ENCODE data around the gene TIFAB.

Gene TIFAB

DNA sequence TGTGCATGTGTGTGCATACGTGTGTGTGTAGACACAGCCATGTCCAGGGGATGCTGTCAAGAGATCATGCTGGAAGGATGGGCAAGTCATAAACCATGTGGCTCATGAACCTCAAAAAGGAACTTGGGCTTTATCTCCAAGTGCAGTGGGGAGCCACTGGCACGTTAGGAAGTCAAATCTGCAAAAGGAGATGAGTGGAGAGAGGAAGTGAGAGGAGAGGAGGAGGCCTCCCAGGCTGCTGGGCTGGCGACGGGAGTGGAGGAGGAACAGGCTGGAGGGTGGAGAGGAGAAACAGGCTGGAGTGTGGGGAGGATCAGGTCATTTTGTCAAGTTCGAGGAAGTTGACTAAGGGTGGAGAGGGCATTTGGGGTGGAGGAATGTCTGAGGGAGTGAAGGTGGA lies 29.2 kb upstream of the TIFAB start:
- no peak for DNase-seq

- no peak for DNase-seq
Observed at GRCh38 chr5:135480511-135480910, 28.4 kb upstream of the TIFAB start.

DNA sequence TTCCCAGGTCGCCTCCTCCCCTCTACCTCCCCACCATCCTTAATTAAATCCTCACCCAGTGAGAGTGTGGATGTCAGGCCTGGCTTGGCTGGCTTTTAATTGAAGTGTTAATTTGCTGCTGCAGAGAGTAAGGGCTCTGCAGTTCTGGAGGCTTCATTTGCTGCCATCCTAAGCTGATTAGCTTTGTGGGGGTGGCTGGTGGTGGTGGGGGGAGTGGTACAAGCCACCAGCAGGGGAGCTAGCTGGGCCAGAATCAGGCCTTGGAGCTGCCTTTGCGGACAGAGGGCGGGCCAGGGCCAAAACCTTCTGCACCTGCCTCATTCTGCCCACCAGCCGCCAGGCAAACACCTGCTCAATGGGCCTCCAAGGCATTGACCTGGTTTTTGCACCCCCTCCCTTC lies 26.8 kb upstream of the TIFAB start:
- DNase-seq: no peak

GRCh38 chr5:135477613-135478066 lies 25.5 kb upstream of the TIFAB start:
- DNase-seq: no peak

DNA sequence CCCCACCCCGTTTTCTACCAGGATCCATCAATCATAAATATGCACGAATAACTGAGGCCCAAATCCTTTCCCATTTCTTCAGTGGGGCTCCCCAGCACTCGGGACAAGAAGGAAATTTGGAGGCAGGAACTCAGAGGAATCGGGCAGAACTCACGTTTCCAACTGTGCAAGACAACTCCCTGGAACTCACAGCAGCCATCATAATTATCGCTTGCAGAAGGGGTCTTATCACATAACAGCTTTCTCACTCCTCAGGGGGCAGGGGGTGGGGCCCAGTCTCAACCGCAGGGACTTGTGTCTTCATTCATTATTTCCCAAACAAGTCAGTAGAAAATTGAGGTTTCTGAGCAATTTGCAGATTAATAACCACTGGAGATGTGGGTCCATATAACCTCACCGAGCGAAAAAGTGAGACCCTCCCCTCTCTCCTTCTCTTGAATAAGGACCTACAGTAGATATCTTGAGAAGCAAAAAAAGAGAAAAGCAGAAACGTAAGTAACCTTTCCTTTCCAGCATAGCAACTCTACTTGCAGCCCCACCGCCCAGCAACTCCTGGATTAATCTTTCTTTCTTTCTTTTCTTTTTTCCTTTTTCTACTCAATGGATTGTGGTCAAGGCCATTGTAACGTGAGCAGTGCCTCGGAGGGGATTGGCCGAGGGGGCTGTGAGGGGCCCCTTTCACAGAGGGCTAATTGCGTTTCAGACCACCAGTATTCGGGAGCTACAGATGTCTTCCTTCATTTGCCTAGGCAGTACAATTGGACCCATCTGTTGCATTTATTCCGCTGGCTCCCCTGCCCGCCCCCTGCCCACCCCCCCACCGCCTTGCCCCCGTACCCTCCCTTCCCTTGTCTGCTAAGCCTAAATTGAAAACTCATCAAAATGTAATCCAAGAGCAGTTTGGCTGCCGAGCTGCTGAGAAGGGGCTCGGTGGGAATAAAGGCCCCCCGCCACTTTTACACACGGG lies 24.7 kb upstream of the TIFAB start:
- DNase-seq: no peak

DNA sequence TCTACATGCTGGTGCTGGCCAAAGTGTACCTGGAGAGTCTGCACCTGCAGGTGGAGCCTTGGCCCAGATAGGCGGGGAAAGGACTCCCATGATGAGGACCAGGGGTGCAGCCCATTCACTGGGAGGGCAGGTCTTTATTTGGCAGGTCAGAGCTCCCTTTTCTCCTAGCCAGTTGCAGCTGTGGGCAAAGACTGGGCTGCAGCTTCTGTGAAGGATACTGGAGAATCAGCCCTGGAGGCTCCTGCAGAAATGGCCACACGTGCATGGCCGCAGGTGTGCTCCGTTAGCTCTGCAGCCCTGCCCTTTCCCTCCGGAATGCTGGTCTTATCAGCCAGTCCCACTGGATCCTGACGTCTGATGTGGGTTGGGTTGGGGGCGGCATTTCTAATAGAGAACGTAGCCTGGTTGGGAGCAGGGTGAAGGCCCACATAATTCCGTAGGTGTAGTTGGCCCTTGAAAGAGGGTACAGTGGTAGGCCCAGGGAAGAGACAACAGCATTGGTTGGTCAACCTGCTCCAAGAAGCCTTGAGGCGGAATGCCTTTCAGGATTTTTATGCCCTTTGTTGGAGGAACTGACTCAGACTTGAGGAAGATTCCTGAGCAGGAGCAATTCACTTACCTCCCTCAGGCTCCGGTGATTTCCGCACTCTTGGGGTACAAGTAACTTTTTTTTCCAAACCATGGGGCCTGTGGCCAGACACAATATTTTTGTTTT lies 22.0 kb upstream of the TIFAB start:
- no peak for DNase-seq

DNA sequence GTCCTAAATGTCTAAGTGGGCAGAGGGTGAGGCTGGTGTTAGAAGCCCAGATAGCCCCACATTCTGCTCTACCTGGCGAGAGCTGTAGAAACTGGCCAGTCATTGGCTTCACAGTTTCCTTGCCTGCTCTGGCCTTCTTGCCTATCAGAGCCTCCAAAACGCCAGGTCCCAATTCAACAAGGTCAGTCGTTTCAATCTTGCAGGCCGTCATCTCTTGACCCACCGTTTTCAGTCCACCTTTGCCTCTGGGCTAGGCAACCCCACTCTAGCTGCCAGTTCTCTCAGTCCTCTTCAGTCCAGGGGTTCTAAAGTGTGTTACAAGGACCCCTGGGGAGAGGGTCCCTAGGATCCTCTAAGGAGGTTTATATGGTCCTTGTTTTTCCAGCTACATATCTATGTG lies 20.0 kb upstream of the TIFAB start:
- DNase-seq: no peak

DNA sequence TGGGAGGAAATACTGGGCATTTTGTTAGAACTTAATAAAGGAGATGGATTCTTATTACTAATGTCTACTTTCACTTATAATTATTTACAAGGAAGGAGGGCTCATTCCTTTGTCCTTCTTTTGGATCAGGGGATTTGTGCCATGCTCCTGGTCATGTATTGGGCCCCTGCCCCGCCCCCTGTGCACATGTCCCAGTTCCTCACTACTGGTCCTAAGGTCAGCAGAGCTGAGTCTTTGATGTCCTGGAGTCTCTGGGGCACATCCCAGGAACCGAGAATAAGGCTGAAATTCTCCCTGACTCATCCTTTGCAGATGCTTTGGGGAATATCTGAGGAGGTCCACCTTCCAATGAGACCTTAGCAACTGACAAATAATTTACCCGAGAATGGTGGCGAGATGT lies 19.6 kb upstream of the TIFAB start:
- DNase-seq: no peak

DNA sequence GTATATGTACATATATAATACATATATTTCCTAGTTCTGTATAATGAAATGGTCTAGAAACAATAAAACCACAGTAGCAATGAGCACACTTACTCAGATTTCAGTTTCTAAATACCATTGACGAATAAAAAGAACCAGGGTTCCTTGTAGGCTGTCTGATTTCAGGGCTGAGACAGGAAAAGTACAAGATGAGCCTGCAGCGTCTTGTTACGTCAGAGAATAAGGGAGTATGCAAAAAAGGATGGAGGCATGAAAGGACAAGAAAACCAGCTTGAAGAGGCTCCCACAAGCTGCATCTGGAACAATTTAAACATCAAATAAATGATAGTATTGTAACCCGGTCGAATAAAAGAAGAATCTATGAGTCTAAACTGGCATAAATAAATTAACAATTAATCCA lies 17.8 kb upstream of the TIFAB start:
- DNase-seq: no peak

DNA sequence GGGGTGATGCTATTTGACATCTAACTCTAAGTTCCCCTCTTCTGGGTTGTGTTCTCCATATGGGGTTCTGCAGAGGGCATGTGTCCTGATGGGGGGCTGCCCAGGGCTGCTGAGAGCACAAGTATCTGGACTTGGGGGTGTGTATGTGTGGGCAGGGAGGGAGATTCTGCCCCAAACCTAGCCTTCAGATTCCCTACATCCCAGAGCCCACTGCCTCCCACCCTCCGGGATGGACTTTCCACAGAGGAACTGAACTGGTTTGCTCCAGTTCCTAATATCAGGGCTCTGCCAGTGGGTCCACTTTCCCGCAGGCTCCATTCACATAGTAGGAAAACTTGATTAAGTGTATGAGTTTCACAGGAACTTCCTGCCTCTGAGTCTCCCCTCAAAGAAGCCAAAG lies 16.4 kb upstream of the TIFAB start:
- DNase-seq: no peak

DNA sequence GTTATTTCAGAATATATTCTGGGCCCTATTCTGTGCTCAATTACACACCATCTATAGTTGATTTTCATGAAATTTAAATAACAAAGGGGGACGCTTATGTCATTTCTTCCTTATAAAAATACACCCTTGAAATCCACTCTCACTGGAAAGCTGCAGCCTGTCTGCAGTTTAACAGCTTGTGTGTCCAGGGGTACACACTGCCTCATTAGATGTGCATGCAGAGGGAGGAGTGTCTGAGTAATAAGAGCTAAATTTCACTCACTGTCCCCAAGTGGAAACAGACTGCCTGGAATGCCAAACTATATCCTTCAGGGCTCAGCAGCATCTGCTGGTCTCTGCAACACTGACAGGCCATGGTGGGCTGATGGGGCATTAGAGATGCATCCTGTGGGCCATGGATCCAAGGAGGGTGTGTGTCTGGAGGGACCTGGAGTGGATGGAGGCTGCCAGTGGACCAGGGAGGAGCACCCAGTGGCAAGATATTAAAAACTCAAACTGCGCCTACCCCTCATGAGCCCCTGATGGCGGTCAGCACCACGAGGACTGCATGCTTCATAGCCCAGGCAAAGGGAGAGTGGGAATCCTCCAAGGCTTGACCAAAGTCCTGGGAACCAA lies 15.8 kb upstream of the TIFAB start:
- DNase-seq: no peak

- DNase-seq: no peak
Observed at GRCh38 chr5:135467051-135467625, 15.0 kb upstream of the TIFAB start.

DNA sequence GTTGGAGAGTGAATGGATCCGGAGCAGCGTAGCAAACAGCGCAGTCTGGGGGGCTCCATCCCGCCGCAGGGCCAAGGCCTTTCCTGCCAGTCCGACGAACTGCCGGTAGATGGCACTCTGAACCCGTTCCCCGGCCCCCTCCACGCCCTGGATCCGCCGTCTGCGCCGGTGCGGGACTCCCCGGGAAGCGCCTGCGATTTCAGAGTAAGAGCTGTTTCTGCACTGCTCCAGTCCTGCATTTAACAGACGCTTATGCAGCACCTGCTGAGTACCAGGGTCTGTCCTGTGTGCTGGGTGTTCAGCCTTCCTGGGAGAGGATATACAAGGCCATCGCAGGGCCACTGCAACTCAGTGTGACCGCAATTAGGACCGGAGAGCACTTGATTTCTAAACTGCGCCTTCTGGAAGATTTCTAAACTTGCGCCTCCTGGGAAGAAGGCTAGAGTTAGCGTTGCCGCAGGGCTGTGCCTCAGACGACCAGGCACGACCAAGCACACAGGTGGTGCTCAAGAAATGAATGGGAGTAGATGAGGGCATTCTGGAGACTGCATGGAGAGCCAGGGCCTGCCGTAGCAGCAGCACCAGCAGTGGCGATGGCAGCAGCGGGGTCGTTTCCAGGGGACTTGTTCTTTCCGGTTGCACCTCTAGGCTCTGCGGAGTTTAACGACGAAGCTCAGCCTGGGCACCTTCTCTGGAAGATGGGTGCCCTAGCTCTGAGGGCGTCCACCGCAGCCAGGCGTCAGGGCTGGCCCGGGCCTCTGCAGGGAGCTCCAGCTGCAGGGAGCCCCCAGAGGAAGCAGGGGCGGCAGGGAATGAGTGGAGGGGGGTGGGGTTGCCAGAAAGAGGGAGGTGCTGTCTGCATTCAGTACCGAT lies 14.3 kb upstream of the TIFAB start:
- DNase-seq: peak; percentile 94

DNA sequence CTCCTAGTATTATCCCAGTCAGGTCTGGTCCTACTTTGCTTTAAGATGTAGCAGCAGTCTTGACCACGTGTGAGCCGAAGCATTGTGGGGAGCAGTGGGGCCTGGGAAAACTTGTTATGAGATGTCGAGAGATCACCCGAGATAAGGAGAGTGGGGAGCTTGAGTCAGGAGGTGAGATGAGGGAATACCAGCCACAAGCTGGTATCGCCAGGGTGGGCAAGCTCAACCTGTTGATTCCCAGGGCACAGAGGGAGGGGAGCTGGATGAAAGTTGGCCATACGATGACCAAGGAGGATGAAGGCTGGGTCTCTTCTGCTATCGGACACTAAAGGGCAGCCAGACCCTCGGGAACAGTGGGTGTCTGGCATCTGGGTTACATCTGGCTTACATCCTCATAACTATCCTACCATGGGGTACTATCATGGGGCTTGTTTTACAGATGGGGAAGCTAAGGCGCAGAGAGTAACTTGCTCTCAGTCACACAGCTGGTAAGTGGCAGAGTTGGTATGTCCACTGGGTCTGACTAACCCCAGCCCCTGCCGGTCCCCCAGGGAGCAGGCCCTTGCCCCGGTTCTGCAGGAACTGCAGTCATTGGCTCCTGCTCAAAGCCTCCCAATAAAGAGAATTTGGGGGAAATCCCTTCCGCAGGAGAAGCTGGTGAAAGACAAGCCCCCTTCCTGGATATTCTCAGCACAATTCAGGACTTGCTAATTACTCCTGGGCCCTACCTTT lies 13.4 kb upstream of the TIFAB start:
- no peak for DNase-seq

- DNase-seq: peak; percentile 91
Observed at GRCh38 chr5:135462304-135462703, 10.2 kb upstream of the TIFAB start.

DNA sequence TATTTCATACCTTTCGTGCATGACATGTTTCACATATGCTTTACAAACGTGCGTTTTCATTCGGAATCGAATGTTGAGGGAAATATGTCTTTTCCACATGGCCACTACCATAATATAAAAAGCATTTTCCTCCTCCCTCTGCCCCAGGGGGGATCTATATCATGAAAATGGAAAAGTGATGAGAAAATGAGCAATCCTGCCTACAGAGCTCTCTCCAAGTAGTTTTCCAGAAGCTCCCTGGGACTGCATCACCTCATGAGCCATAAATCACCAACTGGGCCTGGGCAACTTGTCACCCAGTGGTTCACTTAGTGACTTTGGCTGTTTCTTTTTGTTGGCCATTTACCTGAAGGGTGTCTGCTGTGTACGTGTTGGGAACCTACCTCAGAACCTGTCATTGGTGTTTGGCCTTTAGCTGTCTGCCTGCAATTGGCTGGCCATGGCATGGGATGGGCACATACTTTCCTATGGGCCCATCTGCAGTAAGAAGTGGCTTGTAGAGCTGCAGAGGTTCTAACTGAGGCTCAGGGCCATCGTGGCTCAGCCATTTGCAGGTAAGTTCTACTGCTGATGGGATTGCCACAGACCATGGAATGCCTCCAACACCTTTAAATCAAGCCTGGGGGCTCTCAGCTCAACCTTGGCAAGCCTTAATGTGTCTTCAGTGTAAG lies 9.5 kb upstream of the TIFAB start:
- DNase-seq: no peak

- DNase-seq: no peak
Observed at GRCh38 chr5:135460246-135461033, 8.3 kb upstream of the TIFAB start.

DNA sequence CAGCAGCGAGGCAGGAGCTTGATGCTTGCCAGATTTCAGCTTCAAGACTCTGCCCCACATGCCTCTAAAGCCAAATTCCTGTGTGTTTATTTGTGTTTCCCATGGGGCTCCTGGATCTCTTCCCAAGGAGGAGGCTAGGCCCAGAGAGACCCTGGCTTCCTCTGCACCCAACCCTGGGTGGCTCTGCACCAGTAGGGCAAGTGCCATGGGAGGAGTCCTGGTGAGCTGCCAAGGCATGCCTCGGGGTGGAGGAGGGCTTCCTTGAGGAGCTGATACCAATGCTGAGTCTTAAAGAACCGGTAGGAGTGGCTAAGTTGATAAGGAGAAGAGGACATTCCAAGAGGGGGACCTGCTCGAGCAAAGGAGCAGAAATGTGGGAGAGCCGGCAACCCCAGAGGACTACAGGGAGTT lies 6.8 kb upstream of the TIFAB start:
- no peak for DNase-seq

DNA sequence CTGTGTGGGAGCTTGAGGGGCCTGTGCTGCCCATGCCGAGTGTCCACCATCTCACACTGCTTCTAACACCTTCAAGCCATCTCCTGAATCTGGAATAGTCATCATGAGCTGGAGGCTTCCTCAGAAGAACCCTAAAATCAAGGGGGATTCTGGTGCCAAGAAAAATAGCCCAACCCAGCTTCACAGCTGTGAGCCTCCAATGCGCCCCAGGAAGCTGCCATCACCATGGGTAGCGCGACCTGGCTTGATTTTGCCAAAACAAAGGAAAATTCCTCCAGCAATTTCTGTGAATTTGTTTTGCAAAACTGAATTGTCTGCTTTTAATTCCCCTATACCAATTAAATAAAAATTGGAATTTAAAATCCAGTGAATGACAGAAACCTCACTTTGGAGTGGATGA lies 6.2 kb upstream of the TIFAB start:
- no peak for DNase-seq

GRCh38 chr5:135457424-135458071 lies 5.4 kb upstream of the TIFAB start:
- peak; percentile 85 for DNase-seq

All from 8988T (cell line).